HG03175 (cell line): ENCODE measurements around the gene RERE.
A peak's percentile ranks its signal among the peaks of the same experiment; 100 is the strongest.

Source experiments
- ATAC-seq: cut with Tn5 transposase; IDR thresholded peaks from one replicate; pipeline ENCODE4 v1.9.1; 2021; ENCODE audit warnings: mild to moderate bottlenecking, moderate library complexity; ENCODE audit not compliant: unreplicated experiment

RERE gene

GRCh38 chr1:8671306-8671917 is 146.0 kb downstream of the RERE start:
- ATAC-seq: no peak

GRCh38 chr1:8670371-8670818 is 147.0 kb downstream of the RERE start:
- ATAC-seq: no peak

- ATAC-seq: no peak
Measured at GRCh38 chr1:8669606-8670335, 147.7 kb downstream of the RERE start.

GRCh38 chr1:8667869-8668594 is 149.4 kb downstream of the RERE start:
- ATAC-seq: no peak

- no peak for ATAC-seq
Measured at GRCh38 chr1:8666389-8667167, 150.9 kb downstream of the RERE start.

GRCh38 chr1:8665833-8666232 is 151.6 kb downstream of the RERE start:
- no peak for ATAC-seq

- no peak for ATAC-seq
Measured at GRCh38 chr1:8664887-8665286, 152.6 kb downstream of the RERE start.

- no peak for ATAC-seq
Measured at GRCh38 chr1:8663915-8664329, 153.5 kb downstream of the RERE start.

- no peak for ATAC-seq
Measured at GRCh38 chr1:8663090-8663802, 154.2 kb downstream of the RERE start.

- no peak for ATAC-seq
Measured at GRCh38 chr1:8662380-8663072, 154.9 kb downstream of the RERE start.

GRCh38 chr1:8661185-8662110 is 156.0 kb downstream of the RERE start:
- ATAC-seq: no peak

GRCh38 chr1:8660411-8660828 is 157.0 kb downstream of the RERE start:
- ATAC-seq: no peak

- no peak for ATAC-seq
Measured at GRCh38 chr1:8659593-8659992, 157.8 kb downstream of the RERE start.

GRCh38 chr1:8653878-8654277 is 163.6 kb downstream of the RERE start:
- peak; percentile 41 for ATAC-seq

- ATAC-seq: no peak
Measured at GRCh38 chr1:8652467-8653046, 164.9 kb downstream of the RERE start.

GRCh38 chr1:8651962-8652361 is 165.5 kb downstream of the RERE start:
- no peak for ATAC-seq

- ATAC-seq: no peak
Measured at GRCh38 chr1:8651236-8651890, 166.1 kb downstream of the RERE start.

- ATAC-seq: no peak
Measured at GRCh38 chr1:8649875-8650274, 167.6 kb downstream of the RERE start.
